SK-N-SH (cell line): ENCODE data around the gene KRTAP10-2. TPM values are rescaled to one million over a fixed set of nuclear protein-coding genes. Genes with fewer than 3 reads are reported as not detected.

Experiments used
- CTCF ChIA-PET: fragments of 300-600, 350-600 bp; formaldehyde crosslinking; extraction: SDS; loops from one replicate; lab custom pipeline; 2021; lab: Yijun Ruan, JAX
- POLR2A ChIA-PET: fragments of 350-600 bp; sonication (Branson Sonifier 250); formaldehyde crosslinking; extraction: SDS; loops from one replicate; lab custom pipeline; 2020; ENCODE audit warnings: antibody characterized with exemption, inconsistent platforms; lab: Yijun Ruan, JAX
- DNase-seq: peaks from one replicate; pipeline ENCODE4 v3.0.0; 2012
- H2AFZ ChIP-seq: fragments of 200-600 bp; sonication (generic); 2 replicates; pipeline ENCODE4 v1.8.1; 2016; ENCODE audit warnings: antibody characterized with exemption, mild to moderate bottlenecking, low read depth
- H3F3A ChIP-seq: fragments of 200-600 bp; sonication (generic); replicated peaks from 2 replicates; pipeline ENCODE3; 2016; ENCODE audit warnings: antibody characterized with exemption, mild to moderate bottlenecking; ENCODE audit not compliant: insufficient read depth
- H3K27ac ChIP-seq, 2 experiments: fragments of 200-500 bp in 1 of 2; fragments of 200-600 bp in 1 of 2; sonication (Bioruptor generic) in 1 of 2; sonication (generic), shearing (Covaris generic) in 1 of 2; 2 replicates each; pipeline versions ENCODE4 v1.5.1 to v1.6.1; 2014 to 2016; ENCODE audit warnings: low read depth in 2 of 2, inconsistent platforms in 1 of 2, low read length in 1 of 2, mild to moderate bottlenecking in 1 of 2, mixed read lengths in 1 of 2
- H3K27me3 ChIP-seq: fragments of 200-600 bp; sonication (generic), shearing (Covaris generic); 2 replicates; pipeline ENCODE4 v1.6.1; 2016; ENCODE audit warnings: mixed run types; ENCODE audit not compliant: insufficient read depth
- H3K36me3 ChIP-seq, 2 experiments: fragments of 200-500 bp in 1 of 2; fragments of 200-600 bp in 1 of 2; sonication (Bioruptor generic) in 1 of 2; sonication (generic) in 1 of 2; replicated peaks in 1 of 2; 2 replicates each; pipeline versions ENCODE3 to v1.5.1; 2014 to 2016; ENCODE audit warnings: low read length in 1 of 2, mild to moderate bottlenecking in 1 of 2; ENCODE audit not compliant: insufficient read depth in 2 of 2, control insufficient read depth in 1 of 2
- H3K4me1 ChIP-seq, 2 experiments: fragments of 200-500 bp in 1 of 2; fragments of 200-600 bp in 1 of 2; sonication (Bioruptor generic) in 1 of 2; sonication (generic), shearing (Covaris generic) in 1 of 2; 2 replicates each; pipeline versions ENCODE4 v1.5.1 to v1.6.1; 2014 to 2016; ENCODE audit warnings: low read depth in 1 of 2, low read length in 1 of 2, mixed run types in 1 of 2; ENCODE audit not compliant: insufficient read depth in 2 of 2, control insufficient read depth in 1 of 2
- H3K4me2 ChIP-seq: fragments of 200-600 bp; sonication (generic), shearing (Covaris generic); 2 replicates; pipeline ENCODE4 v1.6.1; 2017; ENCODE audit warnings: mixed run types
- H3K4me3 ChIP-seq, 2 experiments: fragments of 200-500 bp in 1 of 2; fragments of 200-600 bp in 1 of 2; sonication (Bioruptor generic) in 1 of 2; sonication (generic), shearing (Covaris generic) in 1 of 2; 2 replicates each; pipeline versions ENCODE4 v1.5.1 to v1.8.1; 2014 to 2016; ENCODE audit warnings: low read depth in 2 of 2, inconsistent platforms in 1 of 2, low read length in 1 of 2, mild to moderate bottlenecking in 1 of 2, mixed read lengths in 1 of 2, moderate library complexity in 1 of 2
- H3K79me2 ChIP-seq: fragments of 200-600 bp; sonication (generic); 2 replicates; pipeline ENCODE4 v1.8.1; 2017; ENCODE audit warnings: mild to moderate bottlenecking; ENCODE audit not compliant: insufficient read depth
- H3K9ac ChIP-seq: fragments of 200-600 bp; sonication (generic); 2 replicates; pipeline ENCODE4 v1.6.1; 2017; ENCODE audit warnings: mixed run types
- H3K9me2 ChIP-seq: fragments of 200-600 bp; sonication (generic); 2 replicates; pipeline ENCODE4 v1.6.1; 2017; ENCODE audit warnings: mixed run types
- H3K9me3 ChIP-seq: fragments of 200-600 bp; sonication (generic); 2 replicates; pipeline ENCODE4 v1.6.1; 2017; ENCODE audit warnings: mixed run types, mild to moderate bottlenecking, moderate library complexity
- H4K20me1 ChIP-seq: fragments of 200-600 bp; sonication (generic); 2 replicates; pipeline ENCODE4 v1.6.1; 2017; ENCODE audit warnings: mild to moderate bottlenecking, mixed run types; ENCODE audit not compliant: insufficient read depth
- CHD2 ChIP-seq: fragments of 150-350 bp; IDR thresholded peaks from 2 replicates; pipeline ENCODE4 v1.6.1; 2018; ENCODE audit warnings: low read length; ENCODE audit not compliant: partially characterized antibody
- ELF1 ChIP-seq: IDR thresholded peaks from 2 replicates; pipeline ENCODE4 v1.4.0; 2012
- EP300 ChIP-seq, 2 experiments: IDR thresholded peaks; 2 replicates each; pipeline versions ENCODE4 v1.4.0 to v1.6.1; 2012; ENCODE audit warnings: borderline replicate concordance in 1 of 2, low read depth in 1 of 2, low read length in 1 of 2
- FOSL2 ChIP-seq: IDR thresholded peaks from 2 replicates; pipeline ENCODE4 v1.4.0; 2012; ENCODE audit warnings: low read depth, mild to moderate bottlenecking, moderate library complexity, borderline replicate concordance
- FOXJ3 ChIP-seq: sonication (generic); formaldehyde crosslinking; IDR thresholded peaks from 2 replicates; pipeline ENCODE4 v1.5.1; 2020; ENCODE audit warnings: mild to moderate bottlenecking, missing genetic modification reagents
- FOXM1 ChIP-seq: IDR thresholded peaks from 2 replicates; pipeline ENCODE4 v1.4.0; 2012; ENCODE audit warnings: low read depth, mild to moderate bottlenecking
- GABPA ChIP-seq: IDR thresholded peaks from 2 replicates; pipeline ENCODE4 v1.4.0; 2012; ENCODE audit warnings: low read depth, mild to moderate bottlenecking
- GATA2 ChIP-seq: sonication (generic); formaldehyde crosslinking; IDR thresholded peaks from 2 replicates; pipeline ENCODE4 v1.5.0; 2020; ENCODE audit warnings: mild to moderate bottlenecking, missing genetic modification reagents
- JUND ChIP-seq: IDR thresholded peaks from 2 replicates; pipeline ENCODE4 v1.4.0; 2012
- MAX ChIP-seq: IDR thresholded peaks from 2 replicates; pipeline ENCODE4 v1.4.0; 2012; ENCODE audit warnings: low read depth
- MXI1 ChIP-seq: IDR thresholded peaks from 2 replicates; pipeline ENCODE4 v1.6.1; 2012; ENCODE audit warnings: mild to moderate bottlenecking, low read depth, low read length, improper control_type of control experiment
- NFIC ChIP-seq: IDR thresholded peaks from 2 replicates; pipeline ENCODE4 v1.4.0; 2012; ENCODE audit warnings: borderline replicate concordance
- RCOR1 ChIP-seq: fragments of 150-350 bp; IDR thresholded peaks from 2 replicates; pipeline ENCODE4 v1.6.1; 2017; ENCODE audit warnings: antibody characterized with exemption, low read length
- RXRA ChIP-seq: IDR thresholded peaks from 2 replicates; pipeline ENCODE4 v1.4.0; 2012; ENCODE audit warnings: low read depth, mild to moderate bottlenecking, borderline replicate concordance
- SMC3 ChIP-seq: IDR thresholded peaks from 2 replicates; pipeline ENCODE4 v1.6.1; 2012; ENCODE audit warnings: low read depth, low read length, improper control_type of control experiment
- TCF12 ChIP-seq: IDR thresholded peaks from 2 replicates; pipeline ENCODE4 v1.4.0; 2012
- TEAD4 ChIP-seq: IDR thresholded peaks from 2 replicates; pipeline ENCODE4 v1.4.0; 2012; ENCODE audit warnings: mild to moderate bottlenecking, borderline replicate concordance; ENCODE audit not compliant: insufficient read depth
- USF2 ChIP-seq: fragments of 150-350 bp; IDR thresholded peaks from 2 replicates; pipeline ENCODE4 v1.6.1; 2017; ENCODE audit warnings: antibody characterized with exemption, low read length, low read depth, borderline replicate concordance
- WGBS: methylation state at CpG from one replicate; pipeline ENCODE4 v1.1.6; 2017; ENCODE audit warnings: low lambda C conversion rate; 5-methylcytosine and 5-hydroxymethylcytosine counted together
- polyA plus RNA-seq, 3 experiments: library from polyadenylated mRNA; depleted of rRNA; stranded (reverse); fragments of >200 nt; gene quantifications; 2 replicates each; pipeline ENCODE4 v1.2.3, GENCODE V29; 2012
- TF ChIP-seq, protein P1 (sequence below): IDR thresholded peaks from 2 replicates; pipeline ENCODE4 v1.6.1; 2012; ENCODE audit warnings: mild to moderate bottlenecking, low read depth, low read length, moderate library complexity
- TF ChIP-seq, protein P2 (sequence below): IDR thresholded peaks from 2 replicates; pipeline ENCODE4 v1.4.0; 2012; ENCODE audit warnings: low read depth, borderline replicate concordance
- TF ChIP-seq, protein P3 (sequence below): IDR thresholded peaks from 2 replicates; pipeline ENCODE4 v1.4.0; 2012; ENCODE audit warnings: low read depth, borderline replicate concordance

The KRTAP10-2 gene
- polyA plus RNA-seq, 1 of the 3 experiments (the other 2 are of a cell fraction) = not detected

DNA sequence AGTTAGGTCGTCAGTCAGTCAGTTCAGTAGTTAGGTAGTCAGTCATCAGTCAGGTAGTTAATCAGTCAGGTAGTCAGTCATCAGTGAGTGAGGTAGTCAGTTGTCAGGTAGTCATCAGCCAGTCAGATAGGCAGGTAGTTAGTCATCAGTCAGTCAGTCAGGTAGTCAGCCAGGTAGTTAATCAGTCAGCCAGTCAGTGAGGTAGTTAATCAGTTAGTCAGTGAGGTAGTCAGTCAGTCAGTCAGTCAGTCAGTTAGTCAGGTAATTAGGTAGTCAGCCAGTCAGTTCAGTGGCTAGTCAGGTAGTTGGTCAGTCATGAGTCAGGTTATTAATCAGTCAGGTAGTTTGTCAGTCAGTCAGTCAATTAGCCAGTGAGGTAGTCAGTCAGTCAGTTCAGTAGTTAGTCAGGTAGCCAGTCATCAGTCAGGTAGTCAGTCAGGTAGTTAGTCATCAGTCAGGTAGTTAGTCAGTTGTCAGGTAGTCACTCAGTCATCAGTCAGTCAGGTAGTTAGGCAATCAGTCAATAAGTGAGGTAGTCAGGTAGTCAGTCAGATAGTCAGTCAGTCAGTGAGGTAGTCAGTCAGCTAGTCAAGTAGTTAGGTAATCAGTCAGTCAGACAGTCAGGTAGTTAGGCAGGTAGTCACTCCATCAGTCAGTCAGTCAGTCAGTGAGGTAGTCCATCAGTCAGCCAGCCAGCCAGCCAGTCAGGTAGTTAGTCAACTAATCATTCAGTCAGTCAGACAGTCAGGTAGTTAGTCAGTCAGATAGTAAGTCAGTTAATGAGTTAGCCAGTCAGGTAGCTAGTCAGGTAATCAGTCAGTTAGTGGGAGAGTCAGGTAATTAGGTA lies 27.5 kb downstream of the KRTAP10-2 start (continued):
- TF ChIP-seq, protein P1, sequence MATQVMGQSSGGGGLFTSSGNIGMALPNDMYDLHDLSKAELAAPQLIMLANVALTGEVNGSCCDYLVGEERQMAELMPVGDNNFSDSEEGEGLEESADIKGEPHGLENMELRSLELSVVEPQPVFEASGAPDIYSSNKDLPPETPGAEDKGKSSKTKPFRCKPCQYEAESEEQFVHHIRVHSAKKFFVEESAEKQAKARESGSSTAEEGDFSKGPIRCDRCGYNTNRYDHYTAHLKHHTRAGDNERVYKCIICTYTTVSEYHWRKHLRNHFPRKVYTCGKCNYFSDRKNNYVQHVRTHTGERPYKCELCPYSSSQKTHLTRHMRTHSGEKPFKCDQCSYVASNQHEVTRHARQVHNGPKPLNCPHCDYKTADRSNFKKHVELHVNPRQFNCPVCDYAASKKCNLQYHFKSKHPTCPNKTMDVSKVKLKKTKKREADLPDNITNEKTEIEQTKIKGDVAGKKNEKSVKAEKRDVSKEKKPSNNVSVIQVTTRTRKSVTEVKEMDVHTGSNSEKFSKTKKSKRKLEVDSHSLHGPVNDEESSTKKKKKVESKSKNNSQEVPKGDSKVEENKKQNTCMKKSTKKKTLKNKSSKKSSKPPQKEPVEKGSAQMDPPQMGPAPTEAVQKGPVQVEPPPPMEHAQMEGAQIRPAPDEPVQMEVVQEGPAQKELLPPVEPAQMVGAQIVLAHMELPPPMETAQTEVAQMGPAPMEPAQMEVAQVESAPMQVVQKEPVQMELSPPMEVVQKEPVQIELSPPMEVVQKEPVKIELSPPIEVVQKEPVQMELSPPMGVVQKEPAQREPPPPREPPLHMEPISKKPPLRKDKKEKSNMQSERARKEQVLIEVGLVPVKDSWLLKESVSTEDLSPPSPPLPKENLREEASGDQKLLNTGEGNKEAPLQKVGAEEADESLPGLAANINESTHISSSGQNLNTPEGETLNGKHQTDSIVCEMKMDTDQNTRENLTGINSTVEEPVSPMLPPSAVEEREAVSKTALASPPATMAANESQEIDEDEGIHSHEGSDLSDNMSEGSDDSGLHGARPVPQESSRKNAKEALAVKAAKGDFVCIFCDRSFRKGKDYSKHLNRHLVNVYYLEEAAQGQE = no peak
- no peak for TF ChIP-seq TEAD4

- CTCF ChIA-PET = interaction anchor here (1.8 kb wide), 1 partner anchor 12 kb away, joined by 6 read pairs; no protein-coding TSS in a partner anchor
These were observed 28.5 kb downstream of the KRTAP10-2 start for GRCh38 chr21:44522753-44523204.

More at GRCh38 chr21:44522753-44523204, 28.5 kb downstream of the KRTAP10-2 start:
- Histone ChIP-seq H3K4me1 (peaks cover 0 to 8% of the 10 kb centered on the region in 2 experiments; a peak in 1 of 4 replicates), H4K20me1 (no peaks in the 10 kb centered on the region), H3K9ac (no peak overlapping the region), H3K27me3 (no peaks in the 10 kb centered on the region), H3K4me3 (no peak overlapping the region), H3K36me3 (no peaks in the 10 kb centered on the region), H3K4me2 (no peak overlapping the region), H3K9me3 (no peaks in the 10 kb centered on the region), H3F3A (no peaks in the 10 kb centered on the region), H2AFZ (no peak overlapping the region), H3K27ac (no peak overlapping the region), H3K9me2 (no peaks in the 10 kb centered on the region), H3K79me2 (peaks cover 11% of the 10 kb centered on the region; the same call in 1 of the 2 replicates)
- POLR2A ChIA-PET = no interaction called here
- TF ChIP-seq, protein P2, sequence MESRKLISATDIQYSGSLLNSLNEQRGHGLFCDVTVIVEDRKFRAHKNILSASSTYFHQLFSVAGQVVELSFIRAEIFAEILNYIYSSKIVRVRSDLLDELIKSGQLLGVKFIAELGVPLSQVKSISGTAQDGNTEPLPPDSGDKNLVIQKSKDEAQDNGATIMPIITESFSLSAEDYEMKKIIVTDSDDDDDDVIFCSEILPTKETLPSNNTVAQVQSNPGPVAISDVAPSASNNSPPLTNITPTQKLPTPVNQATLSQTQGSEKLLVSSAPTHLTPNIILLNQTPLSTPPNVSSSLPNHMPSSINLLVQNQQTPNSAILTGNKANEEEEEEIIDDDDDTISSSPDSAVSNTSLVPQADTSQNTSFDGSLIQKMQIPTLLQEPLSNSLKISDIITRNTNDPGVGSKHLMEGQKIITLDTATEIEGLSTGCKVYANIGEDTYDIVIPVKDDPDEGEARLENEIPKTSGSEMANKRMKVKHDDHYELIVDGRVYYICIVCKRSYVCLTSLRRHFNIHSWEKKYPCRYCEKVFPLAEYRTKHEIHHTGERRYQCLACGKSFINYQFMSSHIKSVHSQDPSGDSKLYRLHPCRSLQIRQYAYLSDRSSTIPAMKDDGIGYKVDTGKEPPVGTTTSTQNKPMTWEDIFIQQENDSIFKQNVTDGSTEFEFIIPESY = no peak
- TF ChIP-seq GABPA = no peak
- no peak for TF ChIP-seq FOXJ3
- no peak for TF ChIP-seq JUND
- no peak for TF ChIP-seq USF2
- no peak for TF ChIP-seq MXI1
- no peak for TF ChIP-seq CHD2
- TF ChIP-seq TEAD4 = no peak
- TF ChIP-seq RXRA = no peak
- no peak for TF ChIP-seq RCOR1
- no peak for TF ChIP-seq GATA2
- no peak for TF ChIP-seq FOXM1
- no peak for TF ChIP-seq EP300 (IDR thresholded peaks at IDR 0.05; ENCODE audit: borderline replicate concordance in 1 of 2, low read depth in 1 of 2, low read length in 1 of 2)
- no peak for TF ChIP-seq NFIC
- TF ChIP-seq, protein P3, sequence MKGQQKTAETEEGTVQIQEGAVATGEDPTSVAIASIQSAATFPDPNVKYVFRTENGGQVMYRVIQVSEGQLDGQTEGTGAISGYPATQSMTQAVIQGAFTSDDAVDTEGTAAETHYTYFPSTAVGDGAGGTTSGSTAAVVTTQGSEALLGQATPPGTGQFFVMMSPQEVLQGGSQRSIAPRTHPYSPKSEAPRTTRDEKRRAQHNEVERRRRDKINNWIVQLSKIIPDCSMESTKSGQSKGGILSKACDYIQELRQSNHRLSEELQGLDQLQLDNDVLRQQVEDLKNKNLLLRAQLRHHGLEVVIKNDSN = no peak
- no peak for TF ChIP-seq SMC3
- TF ChIP-seq MAX = no peak
- TF ChIP-seq FOSL2 = no peak
- TF ChIP-seq TCF12 = no peak
- no peak for TF ChIP-seq ELF1
- DNase-seq = no peak
- no CpG with 5 or more reads among the region's 1 CpG for WGBS
